ENCODE data around the gene KLF12. TPM values are rescaled to one million over a fixed set of nuclear protein-coding genes. Genes with fewer than 3 reads are reported as not detected.

The KLF12 gene
- total RNA-seq, 1 experiment from 2014 or later: 7.8 TPM

DNA sequence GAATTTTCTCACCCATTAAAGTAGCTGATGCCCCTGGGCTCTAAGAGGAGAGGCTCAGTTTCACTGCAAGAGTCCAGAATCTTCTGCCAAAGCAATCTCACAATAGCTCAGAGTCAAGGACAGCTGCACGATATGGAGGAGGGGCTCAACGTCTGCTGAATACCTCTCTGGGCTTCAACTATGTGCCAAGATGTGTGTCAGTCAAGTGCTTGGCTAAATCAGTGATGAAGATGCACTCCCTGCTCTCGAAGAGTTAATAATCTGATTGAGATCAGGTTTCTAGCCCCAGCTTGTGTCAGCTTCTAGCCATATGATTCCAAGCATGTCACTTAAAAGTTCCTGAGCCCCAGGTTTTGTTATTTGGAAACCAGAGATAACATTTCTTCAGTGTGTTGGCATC is 46.8 kb downstream of the KLF12 start (continued):
- TF ChIP-seq CEBPB (IDR thresholded peaks at IDR 0.05; ENCODE audit: low read depth): no peak
- TF ChIP-seq POLR2AphosphoS5 (IDR thresholded peaks at IDR 0.05; ENCODE audit: low read depth, low read length): no peak
- TF ChIP-seq RAD21 (IDR thresholded peaks at IDR 0.05; ENCODE audit: low read depth): no peak

Data from HCT116 (cell line).